Prostate gland (tissue), 2 donors: Measurements from ENCODE around the gene PNISR. TPM values are rescaled to one million over a fixed set of nuclear protein-coding genes. Genes with fewer than 3 reads are reported as not detected.

Source experiments
- DNase-seq: peaks from one replicate; pipeline ENCODE4 v3.0.0-alpha.2; 2019; ENCODE audit warnings: low spot score
- H3K27ac ChIP-seq, 2 donors: fragments of 200-600 bp; sonication (generic); 2 replicates each; pipeline ENCODE4 v1.5.1; 2017 to 2019
- H3K27me3 ChIP-seq: fragments of 200-600 bp; sonication (generic); replicated peaks from 2 replicates; pipeline ENCODE4 v1.5.1; 2019; ENCODE audit not compliant: insufficient read depth
- H3K36me3 ChIP-seq, 2 donors: fragments of 200-600 bp; sonication (generic); 1 replicate in 1 of 2; 2 replicates in 1 of 2; pipeline versions ENCODE4 v1.5.1 to v1.8.1; 2017 to 2019
- H3K4me1 ChIP-seq: fragments of 200-600 bp; sonication (generic); replicated peaks from 2 replicates; pipeline ENCODE4 v1.5.1; 2019
- H3K4me3 ChIP-seq, 2 donors: fragments of 200-600 bp; sonication (generic); 2 replicates each; pipeline ENCODE4 v1.5.1; 2017 to 2019
- H3K9me3 ChIP-seq: fragments of 200-600 bp; sonication (generic); 2 replicates; pipeline ENCODE4 v1.5.1; 2017
- CTCF ChIP-seq, 4 experiments: fragments of 200-600 bp in 2 of 4; fragments of 450-650 bp in 2 of 4; sonication (generic) in 2 of 4; IDR thresholded peaks; 1 replicate in 3 of 4; 2 replicates in 1 of 4; pipeline ENCODE4 v1.5.1; 2016 to 2019; ENCODE audit warnings: antibody characterized with exemption in 4 of 4, mild to moderate bottlenecking in 2 of 4, moderate library complexity in 2 of 4
- POLR2A ChIP-seq: fragments of 450-650 bp; IDR thresholded peaks from one replicate; pipeline ENCODE4 v1.6.1; 2016; ENCODE audit warnings: antibody characterized with exemption, mild to moderate bottlenecking
- POLR2AphosphoS5 ChIP-seq: sonication (generic); formaldehyde crosslinking; IDR thresholded peaks from one replicate; pipeline ENCODE4 v1.6.1; 2017; ENCODE audit warnings: antibody characterized with exemption
- WGBS: methylation state at CpG from one replicate; pipeline ENCODE4 v1.1.5; 2018; 5-methylcytosine and 5-hydroxymethylcytosine counted together
- intact Hi-C: fragments of 100-400 bp; cut with DNase I; formaldehyde crosslinking; loops from one replicate; pipeline ENCODE4 v1.14.2; 2022
- total RNA-seq, 2 donors: library from RNA; depleted of rRNA; stranded (reverse); fragments of >200 nt; gene quantifications; one replicate each; pipeline ENCODE4 v1.1.0, GENCODE V29; 2016

The PNISR gene
- total RNA-seq, 2 donors from 2014 or later: 62.0 to 161 TPM

- TF ChIP-seq POLR2AphosphoS5 (no peak), POLR2A (no peak)
- no peak for DNase-seq
- H3K27ac ChIP-seq: no peak overlapping the region
- intact Hi-C loops: no loop called here
- no peaks in the 10 kb centered on the region for H3K36me3 ChIP-seq
- H3K4me1 ChIP-seq: no peaks in the 10 kb centered on the region
- H3K9me3 ChIP-seq: no peaks in the 10 kb centered on the region
- H3K27me3 ChIP-seq: no peaks in the 10 kb centered on the region
- WGBS: 67% methylated on average over 9 of the region's 9 CpGs
- H3K4me3 ChIP-seq: no peak overlapping the region
Measured at GRCh38 chr6:99353126-99353525, 72.0 kb downstream of the PNISR start.

- Histone ChIP-seq H3K36me3 (no peaks in the 10 kb centered on the region), H3K4me1 (no peaks in the 10 kb centered on the region), H3K9me3 (no peaks in the 10 kb centered on the region), H3K4me3 (peak overlapping the region; percentile 56 to 79), H3K27me3 (no peaks in the 10 kb centered on the region), H3K27ac (peak overlapping the region; percentile 74 to 85)
- TF ChIP-seq CTCF (IDR thresholded peaks at IDR 0.05) (no peak), POLR2A (no peak), POLR2AphosphoS5 (no peak)
- intact Hi-C loops: no loop called here
- no peak for DNase-seq
- WGBS: 21% methylated on average over 10 of the region's 10 CpGs
Measured at GRCh38 chr6:99350573-99350972, 74.5 kb downstream of the PNISR start.

DNA sequence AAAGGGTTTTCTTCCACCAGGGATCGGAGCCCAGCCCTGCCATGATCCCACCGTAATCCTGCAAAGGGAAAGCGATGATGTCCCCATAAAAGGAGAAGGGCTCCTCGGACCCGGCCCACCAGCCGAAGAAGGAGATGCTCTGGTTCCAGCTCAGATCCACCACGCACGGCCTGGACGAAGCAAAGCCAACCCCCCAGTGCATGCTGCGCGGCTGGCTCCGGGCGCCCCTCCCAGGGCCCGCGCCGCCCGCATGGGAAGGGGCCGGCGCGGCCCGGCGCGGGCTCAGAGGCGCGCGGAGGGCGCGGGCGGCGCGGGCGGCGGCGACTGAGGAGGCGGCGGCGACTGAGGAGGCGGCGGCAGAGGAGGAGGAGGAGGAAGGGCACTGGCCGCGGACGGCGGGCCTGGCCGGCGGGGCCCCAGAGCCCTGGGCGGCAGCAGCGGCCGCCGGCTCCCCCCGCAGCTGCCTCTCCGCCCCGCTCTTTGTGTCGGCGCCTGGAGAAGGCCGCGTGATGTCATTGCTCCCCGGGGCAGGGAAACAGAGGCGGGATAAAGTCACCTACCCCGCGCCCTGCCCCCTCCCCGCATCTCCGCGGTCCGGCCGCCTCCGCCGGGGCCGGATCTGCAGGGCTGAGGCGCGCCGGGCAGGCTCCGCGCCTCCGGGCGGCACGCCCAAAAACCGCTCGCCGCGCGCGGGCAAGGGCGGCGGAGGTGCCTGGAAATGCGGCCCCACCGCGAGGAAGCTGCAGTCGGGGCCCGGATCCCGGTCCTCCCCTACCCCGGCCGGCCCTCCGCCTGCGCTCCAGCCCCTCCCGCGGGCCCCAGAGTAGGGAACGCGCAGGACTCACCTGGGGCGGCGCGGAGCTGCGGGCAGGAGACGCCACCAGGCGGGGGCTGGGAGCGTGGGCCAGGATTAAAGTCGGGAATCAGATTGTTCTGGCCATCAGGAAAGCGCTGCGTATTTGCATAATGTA lies 75.7 kb downstream of the PNISR start, which contains the start of gene FAXC:
Gene FAXC (minus strand): TSS at position 504 of the 971 bp plus-strand sequence. CDS start 302 bp downstream, at position 202.
- H3K9me3 ChIP-seq: no peaks in the 10 kb centered on the region
- peak within 1 kb of the TSS; percentile 74 to 85 for H3K27ac ChIP-seq
- TF ChIP-seq POLR2A (no peak), CTCF (IDR thresholded peaks at IDR 0.05) (peak in 3 of 4 experiments; percentile 31 to 55 (median 48)), POLR2AphosphoS5 (no peak)
- H3K4me3 ChIP-seq: peak within 1 kb of the TSS; percentile 56 to 79
- H3K27me3 ChIP-seq: no peaks in the 10 kb centered on the region
- under 1% methylated on average over 71 of the region's 108 CpGs for WGBS
- DNase-seq: peak; percentile 66
- H3K36me3 ChIP-seq: no peaks in the 10 kb centered on the region
- intact Hi-C loops: no loop called here
- H3K4me1 ChIP-seq: no peaks in the 10 kb centered on the region

- Histone ChIP-seq H3K27me3 (no peaks in the 10 kb centered on the region), H3K9me3 (no peaks in the 10 kb centered on the region), H3K4me3 (peak overlapping the region; percentile 56 to 79), H3K4me1 (no peaks in the 10 kb centered on the region), H3K36me3 (no peaks in the 10 kb centered on the region), H3K27ac (peak overlapping the region; percentile 74 to 85)
- TF ChIP-seq POLR2AphosphoS5 (no peak), POLR2A (no peak), CTCF (IDR thresholded peaks at IDR 0.05) (no peak)
- intact Hi-C loops: no loop called here
- DNase-seq: no peak
- WGBS: 34% methylated on average over 25 of the region's 25 CpGs
Measured at GRCh38 chr6:99348288-99349170, 76.6 kb downstream of the PNISR start.

Other genes starting within 250 kb of the PNISR start
- 10 to 100 TPM in 1 of 2 donors, 1 to 10 TPM in 1; 6.5 to 14.7 TPM for gene FAXC, start 75.6 kb downstream of the PNISR start, total RNA-seq
- 1 to 10 TPM; 4.0 to 6.8 TPM for gene COQ3, start 31.1 kb downstream of the PNISR start, total RNA-seq
- gene USP45, start 90.1 kb upstream of the PNISR start, total RNA-seq: 10 to 100 TPM; 14.3 to 19.4 TPM
- 10 to 100 TPM; 37.8 to 83.4 TPM for gene CCNC, start 143.4 kb upstream of the PNISR start, total RNA-seq
- gene PRDM13, start 181.5 kb upstream of the PNISR start, total RNA-seq: under 1 TPM in 1 of 2 donors, not detected in 1; 0.74 TPM